Panc1 (cell line): ENCODE measurements around the gene TBCK.

Experiments used
- CTCF ChIP-seq: fragments of 450-650 bp; IDR thresholded peaks from 2 replicates; pipeline ENCODE4 v1.5.1; 2017; ENCODE audit warnings: mild to moderate bottlenecking
- POLR2AphosphoS5 ChIP-seq: IDR thresholded peaks from 2 replicates; pipeline ENCODE4 v1.6.1; 2012; ENCODE audit warnings: mild to moderate bottlenecking, low read depth, low read length, moderate library complexity
- TCF7L2 ChIP-seq: IDR thresholded peaks from 2 replicates; pipeline ENCODE4 v1.6.1; 2011; ENCODE audit warnings: mild to moderate bottlenecking, low read depth, low read length, inconsistent platforms

DNA sequence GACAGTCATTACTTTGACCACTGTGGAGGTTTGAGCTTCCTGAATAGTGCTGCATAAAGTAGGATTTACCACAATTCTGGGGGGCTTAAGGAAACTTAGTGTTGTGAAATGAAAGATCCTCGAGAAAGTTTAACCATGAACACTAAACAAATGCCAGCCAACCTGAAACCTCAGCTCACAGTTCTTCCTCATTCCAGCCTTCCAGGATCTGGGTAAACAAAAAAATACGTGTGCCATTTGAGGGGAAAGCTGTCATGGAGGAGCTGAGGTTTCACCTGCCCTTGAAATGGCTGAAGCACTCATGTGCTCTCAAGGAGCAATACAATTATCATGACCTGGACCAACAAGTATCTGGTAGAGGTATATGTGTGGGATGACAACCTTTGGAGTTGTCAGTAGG lies 278.0 kb downstream of the TBCK start:
- TF ChIP-seq POLR2AphosphoS5 (no peak), CTCF (no peak), TCF7L2 (no peak)
